K562 (cell line): ENCODE data around the gene FGGY. TPM values are rescaled to one million over a fixed set of nuclear protein-coding genes. Genes with fewer than 3 reads are reported as not detected.

Source experiments
- ATAC-seq: fragments of 200-7000 bp; cut with Tn5 transposase; 3 replicates; pipeline ENCODE4 v1.9.1; 2020; ENCODE audit warnings: moderate library complexity
- BruUV-seq: library from RNA; stranded (reverse); fragments of 400-500 nt; replicated peaks from 2 replicates; lab custom pipeline; 2021; lab: Mats Ljungman, UMichigan
- CTCF ChIA-PET: fragments of 300-600 bp; formaldehyde crosslinking; extraction: SDS; loops from one replicate; lab custom pipeline; 2021; ENCODE audit warnings: low intra/inter-chr PET ratio; lab: Yijun Ruan, JAX
- POLR2A ChIA-PET: fragments of 300-600, 350-650 bp; sonication (Branson Sonifier 250); formaldehyde crosslinking; extraction: SDS; loops from one replicate; lab custom pipeline; 2021; ENCODE audit warnings: antibody characterized with exemption, inconsistent platforms; lab: Yijun Ruan, JAX
- DNase-seq, 4 experiments: peaks; one replicate each; pipeline versions ENCODE4 v3.0.0 to v3.0.0-alpha.2; 2011 to 2018; ENCODE audit warnings: low spot score in 3 of 4, mixed read lengths in 3 of 4; ENCODE audit errors: extremely low read depth in 1 of 4
- FAIRE-seq: peaks from 2 replicates; lab custom pipeline; 2011; peaks lifted over from hg19 to GRCh38; lab: Jason Lieb, UNC
- H2AFZ ChIP-seq: 2 replicates; pipeline ENCODE4 v1.6.0; 2011; ENCODE audit warnings: low read depth, low read length, control low read depth, inconsistent platforms
- H3K27ac ChIP-seq: fragments of 200-600 bp; 3 replicates; pipeline ENCODE4 v1.8.0; 2011; ENCODE audit warnings: low read depth, mild to moderate bottlenecking, control low read depth, inconsistent platforms, low read length, moderate library complexity, mixed read lengths; ENCODE audit errors: extremely low read depth
- H3K27me3 ChIP-seq, 2 experiments: fragments of 300-600 bp in 1 of 2; 2 replicates in 1 of 2; 3 replicates in 1 of 2; pipeline versions ENCODE4 v1.6.0 to v1.8.0; 2011; ENCODE audit warnings: inconsistent platforms in 2 of 2, low read length in 2 of 2, mild to moderate bottlenecking in 1 of 2, mixed read lengths in 1 of 2, moderate library complexity in 1 of 2; ENCODE audit not compliant: control insufficient read depth in 2 of 2, insufficient read depth in 2 of 2
- H3K36me3 ChIP-seq: fragments of 300-600 bp; 3 replicates; pipeline ENCODE4 v1.8.0; 2011; ENCODE audit warnings: mild to moderate bottlenecking, low read length, inconsistent platforms; ENCODE audit not compliant: control insufficient read depth, insufficient read depth
- H3K4me1 ChIP-seq, 2 experiments: fragments of 200-600 bp in 1 of 2; replicated peaks in 1 of 2; 2 replicates in 1 of 2; 3 replicates in 1 of 2; pipeline versions ENCODE4 v1.5.1 to v1.8.0; 2011; ENCODE audit warnings: inconsistent platforms in 2 of 2, low read length in 2 of 2, mild to moderate bottlenecking in 1 of 2, mixed read lengths in 1 of 2, moderate library complexity in 1 of 2; ENCODE audit not compliant: control insufficient read depth in 2 of 2, insufficient read depth in 2 of 2
- H3K4me2 ChIP-seq: 2 replicates; pipeline ENCODE4 v1.6.1; 2011; ENCODE audit warnings: low read length, control low read depth, inconsistent platforms, mixed read lengths; ENCODE audit not compliant: insufficient read depth
- H3K4me3 ChIP-seq: fragments of 200-600 bp; sonication (generic), shearing (Covaris generic); 2 replicates; pipeline ENCODE4 v1.5.1; 2016; ENCODE audit warnings: control low read depth, inconsistent platforms
- H3K79me2 ChIP-seq: fragments of 200-600 bp; 3 replicates; pipeline ENCODE4 v1.8.0; 2011; ENCODE audit warnings: low read length, inconsistent platforms; ENCODE audit not compliant: control insufficient read depth, insufficient read depth
- H3K9ac ChIP-seq, 2 experiments: 2 replicates each; pipeline versions ENCODE4 v1.6.0 to v1.6.1; 2011; ENCODE audit warnings: low read depth in 2 of 2, low read length in 2 of 2, control low read depth in 1 of 2, inconsistent platforms in 1 of 2, mild to moderate bottlenecking in 1 of 2, mixed read lengths in 1 of 2; ENCODE audit not compliant: insufficient read depth in 1 of 2
- H3K9me1 ChIP-seq: one replicate; pipeline ENCODE4 v1.6.0; 2011; ENCODE audit warnings: inconsistent platforms, mild to moderate bottlenecking, low read length, moderate library complexity; ENCODE audit not compliant: control insufficient read depth, insufficient read depth
- H3K9me3 ChIP-seq: replicated peaks from 2 replicates; pipeline ENCODE4 v1.5.1; 2011; ENCODE audit warnings: low read depth, low read length, inconsistent platforms; ENCODE audit not compliant: control insufficient read depth, insufficient read depth
- H4K20me1 ChIP-seq: replicated peaks from 2 replicates; pipeline ENCODE4 v1.6.1; 2011; ENCODE audit warnings: low read length, inconsistent platforms, mixed read lengths; ENCODE audit not compliant: control insufficient read depth, insufficient read depth
- CBX8 ChIP-seq: fragments of 200-600 bp; sonication (generic); IDR thresholded peaks from 2 replicates; pipeline ENCODE4 v1.6.1; 2012; ENCODE audit warnings: borderline replicate concordance, mixed run types, low read depth, mild to moderate bottlenecking, moderate library complexity, mixed read lengths, low read length, control low read depth, inconsistent platforms; ENCODE audit not compliant: poor library complexity, severe bottlenecking; ENCODE audit errors: extremely low read depth
- ELK1 ChIP-seq: sonication (generic); formaldehyde crosslinking; IDR thresholded peaks from 2 replicates; pipeline ENCODE4 v1.8.1; 2022; ENCODE audit warnings: missing genetic modification reagents
- GATAD2A ChIP-seq: fragments of 450-650 bp; IDR thresholded peaks from 2 replicates; pipeline ENCODE4 v1.6.1; 2017
- LEF1 ChIP-seq: fragments of 450-650 bp; IDR thresholded peaks from 2 replicates; pipeline ENCODE4 v1.6.1; 2016; ENCODE audit warnings: mild to moderate bottlenecking
- PHF20 ChIP-seq: fragments of 450-650 bp; IDR thresholded peaks from 2 replicates; pipeline ENCODE4 v1.6.1; 2018; ENCODE audit not compliant: partially characterized antibody
- SMARCC2 ChIP-seq: fragments of 450-650 bp; IDR thresholded peaks from 2 replicates; pipeline ENCODE4 v1.6.1; 2017; ENCODE audit warnings: antibody characterized with exemption, moderate library complexity, mild to moderate bottlenecking, low read depth
- ZNF318 ChIP-seq, 2 experiments: fragments of 450-650 bp; IDR thresholded peaks; 2 replicates each; pipeline ENCODE4 v1.6.1; 2016; ENCODE audit warnings: mild to moderate bottlenecking in 2 of 2, borderline replicate concordance in 1 of 2, low read depth in 1 of 2, moderate library complexity in 1 of 2
- ZNF431 ChIP-seq: sonication (generic); formaldehyde crosslinking; IDR thresholded peaks from 2 replicates; pipeline ENCODE4 v1.8.0; 2022; ENCODE audit warnings: mild to moderate bottlenecking, missing genetic modification reagents
- WGBS: fragments of 100-300 bp; shearing (Covaris generic); methylation state at CpG from one replicate; pipeline ENCODE4 v1.1.6; 2016; ENCODE audit warnings: low coverage, mixed read lengths; ENCODE audit not compliant: insufficient coverage; ENCODE audit errors: missing lambda C conversion rate; 5-methylcytosine and 5-hydroxymethylcytosine counted together
- in situ Hi-C: fragments of 300-500 bp; cut with MboI; formaldehyde crosslinking; loops from 4 replicates; pipeline ENCODE4 v1.15.0; 2018; ENCODE audit warnings: inconsistent platforms, mixed read lengths
- intact Hi-C: fragments of 100-400 bp; cut with micrococcal nuclease; formaldehyde crosslinking; loops from 2 replicates; pipeline ENCODE4 v1.14.2; 2022
- polyA plus RNA-seq, 8 experiments: library from polyadenylated mRNA; depleted of rRNA in 4 of 8; stranded (reverse) in 5 of 8; unstranded in 3 of 8; fragments of >200 nt; fragmentation: Nextera tagmentation in 2 of 8; fragmentation: Illumina TruSeq in 1 of 8; extraction: Ambion mirVana in 2 of 8; extraction: Trizol in 1 of 8; gene quantifications; 2 replicates each; pipeline versions ENCODE4 v1.2.1 to v1.2.3, GENCODE V29; 2011 to 2014; ENCODE audit warnings: inconsistent platforms in 1 of 8, missing spikeins in 1 of 8
- total RNA-seq, 7 experiments: library from RNA; depleted of rRNA in 6 of 7; stranded (reverse); fragments of >200 nt in 6 of 7; fragmentation: Illumina TruSeq in 2 of 7; extraction: Trizol in 2 of 7; gene quantifications; 2 replicates each; pipeline versions ENCODE4 v1.2.1 to v1.2.3, GENCODE V29; 2011 to 2021; ENCODE audit warnings: low replicate concordance in 1 of 7
- TF ChIP-seq, protein P1 (sequence below): fragments of 450-650 bp; formaldehyde crosslinking; IDR thresholded peaks from 2 replicates; pipeline ENCODE4 v1.4.0; 2022; ENCODE audit warnings: mild to moderate bottlenecking, moderate library complexity

Gene FGGY
- total and polyA plus RNA-seq, 9 of the 15 experiments (the other 6 are each of a cell fraction or from before 2014, with no cell fraction given): 9.7 to 19.2 (median 12.6) TPM

DNA sequence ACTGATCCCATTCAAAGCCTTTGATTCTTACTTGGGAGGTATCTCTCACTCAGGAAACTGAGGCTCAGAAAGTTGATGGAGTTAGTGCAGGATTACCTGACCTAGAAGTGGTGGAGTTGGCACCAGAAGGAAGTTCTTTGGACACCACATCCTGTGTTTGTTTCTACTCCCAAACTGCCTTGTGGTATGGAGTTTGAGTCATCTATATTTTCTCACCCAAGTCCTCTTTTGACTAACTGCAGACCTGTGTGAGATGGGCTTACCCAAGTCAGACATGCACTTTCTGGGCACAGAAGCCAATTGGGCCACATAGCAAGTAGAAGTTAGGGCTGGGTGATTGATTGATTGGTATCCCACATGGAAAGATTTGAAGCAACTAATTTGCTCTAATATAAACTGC, 36.1 kb downstream of the FGGY start (continued):
- no peak for TF ChIP-seq ELK1 (CRISPR knock-in tag)
- no peak for TF ChIP-seq GATAD2A
- TF ChIP-seq ZNF431: no peak
- TF ChIP-seq, all 486 proteins: peak for 0

DNA sequence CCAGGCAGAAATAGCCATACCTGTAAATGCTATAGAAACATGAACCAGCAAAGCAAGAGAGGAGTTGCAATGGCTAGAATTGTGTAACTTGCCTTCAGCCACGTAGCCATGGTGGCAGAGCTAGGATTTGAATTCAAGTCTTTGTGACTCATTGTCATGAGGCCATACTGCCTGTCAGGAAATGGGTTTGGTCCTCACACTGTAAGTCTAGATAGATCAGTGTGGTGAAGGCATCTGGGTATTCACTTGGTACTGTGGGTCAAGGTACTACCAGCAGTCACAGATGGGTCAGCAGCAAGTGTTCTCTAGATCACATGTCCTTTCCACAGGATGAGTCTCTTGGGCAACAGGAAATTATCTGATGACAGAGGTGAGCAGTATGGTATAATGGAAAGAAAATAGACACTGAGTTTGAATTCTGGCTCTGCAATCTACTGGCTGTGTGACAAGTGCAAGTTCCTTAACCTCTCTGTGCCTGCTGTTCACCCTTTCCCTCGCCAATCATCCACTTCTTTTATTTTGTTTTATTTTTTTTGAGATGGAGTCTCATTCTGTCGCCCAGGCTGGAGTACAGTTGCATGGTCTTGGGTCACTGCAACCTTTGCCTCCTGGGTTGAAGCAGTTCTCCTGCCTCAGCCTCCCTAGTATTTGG, 36.9 kb downstream of the FGGY start:
- Histone ChIP-seq H3K4me3 (no peak overlapping the region), H4K20me1 (no peaks in the 10 kb centered on the region), H3K27ac (no peak overlapping the region), H3K4me1 (no peaks in the 10 kb centered on the region), H3K79me2 (no peaks in the 10 kb centered on the region), H3K4me2 (no peak overlapping the region), H3K9ac (no peak overlapping the region), H3K9me3 (no peaks in the 10 kb centered on the region), H3K27me3 (no peaks in the 10 kb centered on the region), H2AFZ (no peak overlapping the region), H3K9me1 (no peaks in the 10 kb centered on the region), H3K36me3 (no peaks in the 10 kb centered on the region)
- ChIA-PET POLR2A (no interaction called here), CTCF (no interaction called here)
- intact Hi-C loops (no loop called here), in situ Hi-C loops (no loop called here)
- 8% methylated on average over 3 of the region's 3 CpGs for WGBS
- FAIRE-seq (no peak), DNase-seq (no peak), ATAC-seq (no peak)
- no TSS peak for BruUV-seq
- TF ChIP-seq, protein P1, sequence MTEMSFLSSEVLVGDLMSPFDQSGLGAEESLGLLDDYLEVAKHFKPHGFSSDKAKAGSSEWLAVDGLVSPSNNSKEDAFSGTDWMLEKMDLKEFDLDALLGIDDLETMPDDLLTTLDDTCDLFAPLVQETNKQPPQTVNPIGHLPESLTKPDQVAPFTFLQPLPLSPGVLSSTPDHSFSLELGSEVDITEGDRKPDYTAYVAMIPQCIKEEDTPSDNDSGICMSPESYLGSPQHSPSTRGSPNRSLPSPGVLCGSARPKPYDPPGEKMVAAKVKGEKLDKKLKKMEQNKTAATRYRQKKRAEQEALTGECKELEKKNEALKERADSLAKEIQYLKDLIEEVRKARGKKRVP (CRISPR knock-in tag): no peak
- no peak for TF ChIP-seq SMARCC2
- no peak for TF ChIP-seq ZNF318 (IDR thresholded peaks at IDR 0.05; ENCODE audit: borderline replicate concordance in 1 of 2, low read depth in 1 of 2)
- no peak for TF ChIP-seq PHF20
- TF ChIP-seq CBX8: no peak
- TF ChIP-seq LEF1: no peak
